ENCODE results near the gene GPX1.
"Not testable (repeated sequence)": the region's sequence is repeated elsewhere in the genome, so short reads cannot be mapped to it uniquely, and the experiment has no call there.

- not testable (repeated sequence) for TF ChIP-seq CTCF (conservative IDR thresholded peaks at IDR 0.05); EZH2 (IDR thresholded peaks at IDR 0.05; ENCODE audit: low read depth)
Measured at GRCh38 chr3:49391310-49391709, 33.2 kb upstream of the GPX1 start.

Measured in PC-9 (cell line).